Fibroblast of mammary gland (primary cell): ENCODE measurements around the gene VSIG10L2.

Source experiments
- DNase-seq: peaks from one replicate; pipeline ENCODE4 v3.0.0-alpha.2; 2010; ENCODE audit warnings: low read depth
- H3K4me3 ChIP-seq: 2 replicates; pipeline ENCODE4 v1.5.1; 2011; ENCODE audit warnings: low read depth, mild to moderate bottlenecking, low read length, moderate library complexity; ENCODE audit not compliant: control insufficient read depth
- TF ChIP-seq, protein P1 (sequence below): conservative IDR thresholded peaks from 2 replicates; pipeline ENCODE4 v1.5.1; 2011; ENCODE audit warnings: low read depth, low read length, inconsistent platforms; ENCODE audit not compliant: control insufficient read depth, insufficient read depth

VSIG10L2 gene

DNA sequence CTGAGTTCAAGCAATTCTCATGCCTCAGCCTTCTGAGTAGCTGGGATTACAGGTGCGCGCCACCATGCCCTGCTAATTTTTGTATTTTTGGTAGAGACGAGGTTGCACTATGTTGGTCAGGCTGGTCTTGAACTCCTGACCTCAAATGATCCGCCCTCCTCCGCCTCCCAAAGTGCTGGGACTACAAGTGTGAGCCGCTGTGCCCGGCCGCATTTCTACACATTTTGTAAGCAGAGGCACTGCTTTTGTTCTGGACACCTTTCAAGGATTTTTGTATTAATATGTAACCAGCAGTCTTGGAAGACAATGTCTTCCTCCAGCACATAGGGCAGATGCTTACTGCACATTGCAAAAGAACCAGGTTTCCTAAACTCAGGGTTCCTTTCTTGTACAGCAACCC, 11.4 kb upstream of the VSIG10L2 start:
- TF ChIP-seq, protein P1, sequence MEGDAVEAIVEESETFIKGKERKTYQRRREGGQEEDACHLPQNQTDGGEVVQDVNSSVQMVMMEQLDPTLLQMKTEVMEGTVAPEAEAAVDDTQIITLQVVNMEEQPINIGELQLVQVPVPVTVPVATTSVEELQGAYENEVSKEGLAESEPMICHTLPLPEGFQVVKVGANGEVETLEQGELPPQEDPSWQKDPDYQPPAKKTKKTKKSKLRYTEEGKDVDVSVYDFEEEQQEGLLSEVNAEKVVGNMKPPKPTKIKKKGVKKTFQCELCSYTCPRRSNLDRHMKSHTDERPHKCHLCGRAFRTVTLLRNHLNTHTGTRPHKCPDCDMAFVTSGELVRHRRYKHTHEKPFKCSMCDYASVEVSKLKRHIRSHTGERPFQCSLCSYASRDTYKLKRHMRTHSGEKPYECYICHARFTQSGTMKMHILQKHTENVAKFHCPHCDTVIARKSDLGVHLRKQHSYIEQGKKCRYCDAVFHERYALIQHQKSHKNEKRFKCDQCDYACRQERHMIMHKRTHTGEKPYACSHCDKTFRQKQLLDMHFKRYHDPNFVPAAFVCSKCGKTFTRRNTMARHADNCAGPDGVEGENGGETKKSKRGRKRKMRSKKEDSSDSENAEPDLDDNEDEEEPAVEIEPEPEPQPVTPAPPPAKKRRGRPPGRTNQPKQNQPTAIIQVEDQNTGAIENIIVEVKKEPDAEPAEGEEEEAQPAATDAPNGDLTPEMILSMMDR, result no peak

DNA sequence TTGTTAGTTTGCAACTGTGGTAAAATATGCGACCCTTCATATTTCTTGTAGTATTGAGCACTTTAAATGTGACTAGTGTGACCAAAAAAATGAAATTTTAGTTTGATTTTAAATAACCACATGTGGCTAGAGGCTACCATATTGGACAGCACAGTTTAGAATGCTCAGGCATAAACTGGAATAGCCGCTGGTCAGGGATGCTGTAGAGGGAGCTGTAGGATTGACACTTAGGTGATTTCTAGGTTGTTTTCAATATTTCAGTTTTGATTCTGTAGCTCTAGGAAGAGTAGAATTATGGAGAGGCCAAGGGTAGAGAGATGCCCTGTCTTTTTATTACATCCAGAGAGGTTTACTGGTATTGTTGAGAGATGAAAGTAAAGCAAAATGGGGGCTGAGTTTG, 10.8 kb upstream of the VSIG10L2 start:
- TF ChIP-seq, protein P1, result no peak
- no peak overlapping the region for H3K4me3 ChIP-seq
- no peak for DNase-seq

More for the DNA sequence above, 11.4 kb upstream of the VSIG10L2 start:
- DNase-seq, result no peak
- H3K4me3 ChIP-seq, result no peak overlapping the region

GRCh38 chr11:125935618-125936199, 10.1 kb upstream of the VSIG10L2 start:
- peak; percentile 45 for DNase-seq
- TF ChIP-seq, protein P1, result no peak
- no peak overlapping the region for H3K4me3 ChIP-seq

GRCh38 chr11:125938418-125938817, 7.4 kb upstream of the VSIG10L2 start:
- no peak for DNase-seq
- TF ChIP-seq, protein P1, result no peak
- no peak overlapping the region for H3K4me3 ChIP-seq

DNA sequence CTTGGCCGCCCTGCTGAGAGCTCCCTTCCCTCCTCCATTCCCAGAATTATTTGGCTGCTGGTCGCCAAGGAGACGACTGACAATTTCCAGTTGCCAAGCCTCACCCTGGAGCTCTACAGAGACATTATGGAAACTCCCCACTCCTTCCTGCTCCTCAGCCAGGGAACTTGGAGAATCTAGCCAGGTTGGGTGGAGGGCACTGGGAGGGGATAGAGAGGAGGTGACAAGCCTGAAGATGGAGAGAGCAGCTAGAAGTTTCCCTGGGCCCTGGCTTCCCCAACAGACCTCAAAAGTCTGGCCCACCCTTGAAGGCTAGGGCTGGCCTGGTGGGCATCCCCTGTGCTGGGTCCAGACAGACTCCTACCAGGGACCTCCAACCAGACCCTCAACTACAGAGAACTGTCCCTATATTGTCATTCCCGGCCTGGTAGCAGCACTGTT, 6.7 kb upstream of the VSIG10L2 start:
- no peak for DNase-seq
- TF ChIP-seq, protein P1, result no peak

GRCh38 chr11:125940145-125940544, 5.7 kb upstream of the VSIG10L2 start:
- DNase-seq, result no peak
- H3K4me3 ChIP-seq, result no peak overlapping the region
- TF ChIP-seq, protein P1, result no peak

More for the DNA sequence above, 6.7 kb upstream of the VSIG10L2 start:
- no peak overlapping the region for H3K4me3 ChIP-seq

DNA sequence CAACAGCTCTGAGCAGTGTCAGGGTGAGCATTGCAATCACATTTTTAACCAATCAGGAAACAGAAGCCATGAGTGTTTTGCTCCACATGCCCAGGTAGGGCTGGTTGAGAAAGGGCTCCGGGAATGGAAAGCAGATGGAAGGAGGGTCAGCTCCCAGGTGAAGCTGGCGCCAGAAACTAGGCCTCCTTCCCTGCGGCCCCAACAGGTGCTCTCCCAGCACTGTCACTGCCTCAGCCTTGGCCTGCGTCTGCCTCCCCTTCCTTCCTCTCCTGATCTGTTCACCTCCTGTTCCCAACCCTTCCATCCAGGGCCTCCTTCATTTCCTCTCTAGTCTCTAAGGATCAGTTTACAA, 4.6 kb upstream of the VSIG10L2 start:
- TF ChIP-seq, protein P1, result no peak
- no peak overlapping the region for H3K4me3 ChIP-seq
- no peak for DNase-seq
